Right lung (tissue), 5 donors: ENCODE data around the gene MAP1LC3A. TPM values are rescaled to one million over a fixed set of nuclear protein-coding genes. Genes with fewer than 3 reads are reported as not detected.

Experiments used
- DNase-seq, 2 donors: peaks; one replicate each; pipeline ENCODE4 v3.0.0-alpha.2; 2013
- polyA plus RNA-seq, 5 donors: library from polyadenylated mRNA; unstranded; fragments of 120-200 nt; gene quantifications; one replicate each; pipeline versions ENCODE4 v1.2.1 to v1.2.3, GENCODE V29; 2013; ENCODE audit warnings: inconsistent platforms in 1 of 5, low replicate concordance in 1 of 5; ENCODE audit not compliant: insufficient read length in 5 of 5, insufficient read depth in 1 of 5

MAP1LC3A gene
- polyA plus RNA-seq, 5 donors: 24.2 to 56.0 (median 32.9) TPM

GRCh38 chr20:34526466-34526865 lies 32.1 kb upstream of the MAP1LC3A start:
- DNase-seq: no peak

- no peak for DNase-seq
Observed at GRCh38 chr20:34527016-34527415, 31.5 kb upstream of the MAP1LC3A start.

- DNase-seq: no peak
Observed at GRCh38 chr20:34528921-34529297, 29.6 kb upstream of the MAP1LC3A start.

- no peak for DNase-seq
Observed at GRCh38 chr20:34529742-34530141, 28.8 kb upstream of the MAP1LC3A start.

GRCh38 chr20:34530342-34530741 lies 28.2 kb upstream of the MAP1LC3A start:
- no peak for DNase-seq

GRCh38 chr20:34531608-34532265 lies 26.8 kb upstream of the MAP1LC3A start:
- no peak for DNase-seq

GRCh38 chr20:34532320-34532719 lies 26.2 kb upstream of the MAP1LC3A start:
- no peak for DNase-seq

GRCh38 chr20:34532756-34533155 lies 25.8 kb upstream of the MAP1LC3A start:
- DNase-seq: no peak

- DNase-seq: no peak
Observed at GRCh38 chr20:34534391-34535165, 23.9 kb upstream of the MAP1LC3A start.

- DNase-seq: no peak
Observed at GRCh38 chr20:34535301-34535840, 23.1 kb upstream of the MAP1LC3A start.

- no peak for DNase-seq
Observed at GRCh38 chr20:34535857-34536256, 22.7 kb upstream of the MAP1LC3A start.

- no peak for DNase-seq
Observed at GRCh38 chr20:34536798-34537394, 21.6 kb upstream of the MAP1LC3A start.

- DNase-seq: no peak
Observed at GRCh38 chr20:34537651-34538050, 20.9 kb upstream of the MAP1LC3A start.

- no peak for DNase-seq
Observed at GRCh38 chr20:34538671-34539123, 19.8 kb upstream of the MAP1LC3A start.

GRCh38 chr20:34539756-34540155 lies 18.8 kb upstream of the MAP1LC3A start:
- DNase-seq: no peak

GRCh38 chr20:34540596-34541263 lies 17.8 kb upstream of the MAP1LC3A start:
- DNase-seq: no peak

- DNase-seq: no peak
Observed at GRCh38 chr20:34541264-34541901, 17.1 kb upstream of the MAP1LC3A start.

- DNase-seq: no peak
Observed at GRCh38 chr20:34541917-34542316, 16.6 kb upstream of the MAP1LC3A start.

- DNase-seq: no peak
Observed at GRCh38 chr20:34542439-34542838, 16.1 kb upstream of the MAP1LC3A start.

GRCh38 chr20:34543463-34544056 lies 15.0 kb upstream of the MAP1LC3A start:
- no peak for DNase-seq
